Measurements from ENCODE around the gene PKP3. TPM values are rescaled to one million over a fixed set of nuclear protein-coding genes. Genes with fewer than 3 reads are reported as not detected.

The PKP3 gene
- total RNA-seq, 1 donor from 2014 or later = 0.85 TPM

GRCh38 chr11:415640-416041, 21.6 kb downstream of the PKP3 start:
- H3K9me3 Mint-ChIP-seq (ENCODE audit: low read depth) = no peaks in the 10 kb centered on the region
- H3K4me3 Mint-ChIP-seq (ENCODE audit: unreplicated experiment) = peak overlapping the region; percentile 49
- H3K27ac Mint-ChIP-seq (ENCODE audit: unreplicated experiment) = no peak overlapping the region
- H3K4me1 Mint-ChIP-seq (ENCODE audit: low read depth) = peaks cover 7% of the 10 kb centered on the region
- no peaks in the 10 kb centered on the region for H3K36me3 Mint-ChIP-seq (ENCODE audit: low read depth)
- no peaks in the 10 kb centered on the region for H3K27me3 Mint-ChIP-seq (ENCODE audit: low read depth)
- TF ChIP-seq, protein P1, sequence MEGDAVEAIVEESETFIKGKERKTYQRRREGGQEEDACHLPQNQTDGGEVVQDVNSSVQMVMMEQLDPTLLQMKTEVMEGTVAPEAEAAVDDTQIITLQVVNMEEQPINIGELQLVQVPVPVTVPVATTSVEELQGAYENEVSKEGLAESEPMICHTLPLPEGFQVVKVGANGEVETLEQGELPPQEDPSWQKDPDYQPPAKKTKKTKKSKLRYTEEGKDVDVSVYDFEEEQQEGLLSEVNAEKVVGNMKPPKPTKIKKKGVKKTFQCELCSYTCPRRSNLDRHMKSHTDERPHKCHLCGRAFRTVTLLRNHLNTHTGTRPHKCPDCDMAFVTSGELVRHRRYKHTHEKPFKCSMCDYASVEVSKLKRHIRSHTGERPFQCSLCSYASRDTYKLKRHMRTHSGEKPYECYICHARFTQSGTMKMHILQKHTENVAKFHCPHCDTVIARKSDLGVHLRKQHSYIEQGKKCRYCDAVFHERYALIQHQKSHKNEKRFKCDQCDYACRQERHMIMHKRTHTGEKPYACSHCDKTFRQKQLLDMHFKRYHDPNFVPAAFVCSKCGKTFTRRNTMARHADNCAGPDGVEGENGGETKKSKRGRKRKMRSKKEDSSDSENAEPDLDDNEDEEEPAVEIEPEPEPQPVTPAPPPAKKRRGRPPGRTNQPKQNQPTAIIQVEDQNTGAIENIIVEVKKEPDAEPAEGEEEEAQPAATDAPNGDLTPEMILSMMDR (IDR thresholded peaks at IDR 0.05) = no peak
- DNase-seq (ENCODE audit: low spot score) = no peak

DNA sequence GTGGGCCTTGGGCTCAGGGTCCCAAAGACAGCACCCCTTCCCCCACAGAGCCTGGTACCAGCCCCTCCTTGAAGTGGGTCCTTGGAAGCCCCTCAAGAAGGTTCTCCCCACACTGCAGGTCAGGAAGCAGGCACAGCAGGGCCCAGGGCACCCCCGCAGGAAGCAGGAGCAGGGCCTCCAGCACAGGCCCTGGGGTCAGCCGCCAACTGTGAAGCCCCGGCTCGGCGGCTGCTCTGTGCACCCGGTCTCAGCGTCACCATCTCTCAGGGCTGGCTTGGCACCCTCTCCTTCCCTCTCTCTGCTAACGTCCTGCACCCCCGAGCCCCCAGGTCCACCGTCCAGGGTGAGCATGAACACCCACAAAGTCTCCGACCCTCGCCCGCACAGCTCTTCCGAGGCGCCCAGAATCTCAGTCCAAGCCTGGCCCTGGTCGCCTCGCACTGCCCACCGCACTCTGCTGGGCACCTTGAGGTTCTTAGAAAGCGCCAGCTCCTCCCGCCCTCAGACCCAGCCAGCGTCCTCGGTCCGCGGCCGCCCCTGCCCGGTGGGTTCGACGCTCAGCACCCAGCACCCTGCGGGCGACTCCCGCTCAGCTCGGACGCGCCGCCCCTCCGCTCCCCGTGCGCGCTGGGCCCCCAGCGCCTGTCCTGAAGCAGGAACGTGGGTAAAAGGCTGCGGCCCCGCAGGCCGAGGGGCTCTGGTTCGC, 22.2 kb downstream of the PKP3 start:
- no peak overlapping the region for H3K27ac Mint-ChIP-seq (ENCODE audit: unreplicated experiment)
- no peaks in the 10 kb centered on the region for H3K27me3 Mint-ChIP-seq (ENCODE audit: low read depth)
- peaks cover 7% of the 10 kb centered on the region for H3K4me1 Mint-ChIP-seq (ENCODE audit: low read depth)
- TF ChIP-seq, protein P1 (IDR thresholded peaks at IDR 0.05) = no peak
- no peak for DNase-seq (ENCODE audit: low spot score)
- peak overlapping the region; percentile 49 for H3K4me3 Mint-ChIP-seq (ENCODE audit: unreplicated experiment)
- H3K36me3 Mint-ChIP-seq (ENCODE audit: low read depth) = no peaks in the 10 kb centered on the region
- H3K9me3 Mint-ChIP-seq (ENCODE audit: low read depth) = no peaks in the 10 kb centered on the region

DNA sequence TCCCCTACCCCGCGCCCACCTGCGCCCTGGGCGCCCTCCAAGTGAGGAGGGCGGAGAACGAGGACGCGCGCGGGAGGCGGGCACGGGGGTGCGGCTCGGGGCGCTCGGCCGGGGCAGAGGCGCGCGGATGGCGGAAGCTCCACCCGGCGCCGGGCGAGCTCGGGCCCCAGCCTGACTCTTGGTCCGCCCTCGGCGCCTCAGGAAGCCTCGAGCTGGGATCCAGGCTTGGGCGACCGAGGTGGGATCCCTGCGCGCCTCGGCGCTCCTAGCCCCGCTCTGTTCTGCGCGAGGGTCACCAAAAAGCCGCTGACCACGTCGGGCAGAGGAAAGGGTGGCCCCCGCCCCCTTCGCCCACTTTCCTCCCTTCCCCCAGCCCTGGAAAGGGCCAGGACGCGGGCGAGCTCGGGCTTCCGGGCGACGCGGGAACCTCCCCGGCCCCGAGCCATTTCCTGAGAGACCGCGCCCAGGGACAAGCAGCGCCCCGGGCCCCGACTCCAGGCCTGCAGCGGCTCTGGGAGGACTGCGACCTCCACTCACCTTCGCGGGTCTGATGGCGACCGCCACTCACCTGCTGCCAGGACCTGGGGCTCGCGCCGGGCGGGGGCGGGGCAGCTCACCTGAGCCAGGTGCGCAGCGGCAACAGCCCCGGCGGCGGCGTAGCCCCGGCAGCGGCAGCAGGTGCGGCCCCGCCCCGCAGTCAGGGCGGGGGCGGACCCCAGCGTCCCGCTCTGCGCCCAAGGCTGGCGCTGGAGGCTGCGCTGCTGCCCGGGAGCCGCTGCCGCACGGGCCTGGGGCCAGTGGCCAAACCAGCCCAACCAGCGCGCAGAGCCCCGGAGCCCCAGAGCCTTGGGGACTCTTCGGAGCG, 23.0 kb downstream of the PKP3 start:
- Mint-ChIP-seq H3K27me3 (ENCODE audit: low read depth) (no peaks in the 10 kb centered on the region), H3K4me1 (ENCODE audit: low read depth) (peaks cover 7% of the 10 kb centered on the region), H3K27ac (ENCODE audit: unreplicated experiment) (no peak overlapping the region), H3K4me3 (ENCODE audit: unreplicated experiment) (peak overlapping the region; percentile 62), H3K9me3 (ENCODE audit: low read depth) (no peaks in the 10 kb centered on the region), H3K36me3 (ENCODE audit: low read depth) (no peaks in the 10 kb centered on the region)
- DNase-seq (ENCODE audit: low spot score) = no peak
- TF ChIP-seq, protein P1 (IDR thresholded peaks at IDR 0.05) = no peak

GRCh38 chr11:417652-418342, 23.8 kb downstream of the PKP3 start:
- no peaks in the 10 kb centered on the region for H3K9me3 Mint-ChIP-seq (ENCODE audit: low read depth)
- H3K27ac Mint-ChIP-seq (ENCODE audit: unreplicated experiment) = no peak overlapping the region
- peak overlapping the region; percentile 57 for H3K4me3 Mint-ChIP-seq (ENCODE audit: unreplicated experiment)
- no peaks in the 10 kb centered on the region for H3K27me3 Mint-ChIP-seq (ENCODE audit: low read depth)
- peaks cover 7% of the 10 kb centered on the region for H3K4me1 Mint-ChIP-seq (ENCODE audit: low read depth)
- H3K36me3 Mint-ChIP-seq (ENCODE audit: low read depth) = no peaks in the 10 kb centered on the region
- TF ChIP-seq, protein P1 (IDR thresholded peaks at IDR 0.05) = no peak
- DNase-seq (ENCODE audit: low spot score) = no peak

Data from chondrocyte (in vitro differentiated cells).